DND-41 (cell line): ENCODE results near the gene ABHD5.

ENCODE experiments used
- ATAC-seq: fragments of 200-7000 bp; cut with Tn5 transposase; 3 replicates; pipeline ENCODE4 v1.9.1; 2021; ENCODE audit warnings: low read depth; ENCODE audit not compliant: insufficient read depth
- DNase-seq: peaks from one replicate; pipeline ENCODE4 v3.0.0-alpha.2; 2020
- H2AFZ ChIP-seq: 2 replicates; pipeline ENCODE4 v1.6.0; 2012; ENCODE audit warnings: low read depth, low read length
- H3K27ac ChIP-seq: 2 replicates; pipeline ENCODE4 v1.5.1; 2012; ENCODE audit warnings: low read length, inconsistent platforms
- H3K27me3 ChIP-seq: fragments of 200-600 bp; sonication (generic); 2 replicates; pipeline ENCODE4 v1.6.0; 2012; ENCODE audit warnings: low read length, mild to moderate bottlenecking, inconsistent platforms; ENCODE audit not compliant: insufficient read depth, poor library complexity
- H3K36me3 ChIP-seq: 2 replicates; pipeline ENCODE4 v1.5.1; 2012; ENCODE audit warnings: low read length, inconsistent platforms; ENCODE audit not compliant: insufficient read depth
- H3K4me1 ChIP-seq: 2 replicates; pipeline ENCODE4 v1.5.1; 2012; ENCODE audit warnings: mild to moderate bottlenecking, low read length; ENCODE audit not compliant: insufficient read depth
- H3K4me2 ChIP-seq: 2 replicates; pipeline ENCODE4 v1.6.0; 2012; ENCODE audit warnings: mild to moderate bottlenecking, moderate library complexity, low read length, inconsistent platforms; ENCODE audit not compliant: insufficient read depth
- H3K4me3 ChIP-seq, 2 experiments: fragments of 200-600 bp in 1 of 2; shearing (Covaris generic) in 1 of 2; 2 replicates each; pipeline ENCODE4 v1.5.1; 2012 to 2016; ENCODE audit warnings: inconsistent platforms in 2 of 2, low read length in 2 of 2, mild to moderate bottlenecking in 2 of 2, low read depth in 1 of 2, moderate library complexity in 1 of 2
- H3K79me2 ChIP-seq: 2 replicates; pipeline ENCODE4 v1.6.0; 2012; ENCODE audit warnings: low read length, inconsistent platforms; ENCODE audit not compliant: insufficient read depth
- H3K9ac ChIP-seq: 2 replicates; pipeline ENCODE4 v1.6.0; 2012; ENCODE audit warnings: low read depth, mild to moderate bottlenecking, inconsistent platforms, low read length, moderate library complexity
- H3K9me3 ChIP-seq: 2 replicates; pipeline ENCODE4 v1.5.1; 2012; ENCODE audit warnings: low read length, moderate library complexity, mild to moderate bottlenecking, inconsistent platforms; ENCODE audit not compliant: insufficient read depth, severe bottlenecking
- H4K20me1 ChIP-seq: 2 replicates; pipeline ENCODE4 v1.6.0; 2012; ENCODE audit warnings: low read length; ENCODE audit not compliant: insufficient read depth
- EZH2 ChIP-seq: IDR thresholded peaks from 3 replicates; pipeline ENCODE4 v1.6.1; 2012; ENCODE audit warnings: borderline replicate concordance, low read depth, mild to moderate bottlenecking, moderate library complexity, low read length, inconsistent platforms; ENCODE audit not compliant: severe bottlenecking
- TF ChIP-seq, protein P1 (sequence below): IDR thresholded peaks from 2 replicates; pipeline ENCODE4 v1.5.1; 2012; ENCODE audit warnings: borderline replicate concordance, low read length, moderate library complexity, mild to moderate bottlenecking; ENCODE audit not compliant: poor library complexity, severe bottlenecking; ENCODE audit errors: extremely low read depth

Gene ABHD5

DNA sequence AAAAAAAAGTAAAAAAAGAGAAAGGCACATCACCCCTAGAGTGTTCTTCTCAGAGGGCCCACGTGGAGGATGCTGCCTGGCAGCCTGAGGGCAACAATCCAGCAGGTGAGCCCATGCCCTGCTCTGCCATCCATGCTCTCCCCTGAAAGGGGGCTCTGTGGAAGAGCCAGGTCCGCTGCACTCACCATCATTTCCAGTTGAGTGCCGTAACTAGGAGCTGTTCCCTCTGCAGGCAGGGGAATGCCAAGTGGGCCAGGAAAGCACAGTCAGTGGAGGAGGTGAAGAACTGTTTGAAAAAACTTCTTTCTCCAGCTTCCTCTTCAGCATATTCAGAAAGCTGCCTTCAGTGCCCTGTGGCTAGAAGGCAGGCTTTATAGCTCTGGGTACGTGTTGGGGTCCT is 84.1 kb downstream of the ABHD5 start:
- Histone ChIP-seq H3K9ac (no peak overlapping the region), H2AFZ (no peak overlapping the region), H3K9me3 (no peaks in the 10 kb centered on the region), H3K4me3 (no peak overlapping the region), H3K4me1 (no peaks in the 10 kb centered on the region), H3K4me2 (no peak overlapping the region), H3K79me2 (no peaks in the 10 kb centered on the region), H3K36me3 (no peaks in the 10 kb centered on the region), H3K27me3 (peaks cover 3% of the 10 kb centered on the region), H3K27ac (no peak overlapping the region), H4K20me1 (no peaks in the 10 kb centered on the region)
- no peak for DNase-seq
- no peak for ATAC-seq
- TF ChIP-seq, protein P1, sequence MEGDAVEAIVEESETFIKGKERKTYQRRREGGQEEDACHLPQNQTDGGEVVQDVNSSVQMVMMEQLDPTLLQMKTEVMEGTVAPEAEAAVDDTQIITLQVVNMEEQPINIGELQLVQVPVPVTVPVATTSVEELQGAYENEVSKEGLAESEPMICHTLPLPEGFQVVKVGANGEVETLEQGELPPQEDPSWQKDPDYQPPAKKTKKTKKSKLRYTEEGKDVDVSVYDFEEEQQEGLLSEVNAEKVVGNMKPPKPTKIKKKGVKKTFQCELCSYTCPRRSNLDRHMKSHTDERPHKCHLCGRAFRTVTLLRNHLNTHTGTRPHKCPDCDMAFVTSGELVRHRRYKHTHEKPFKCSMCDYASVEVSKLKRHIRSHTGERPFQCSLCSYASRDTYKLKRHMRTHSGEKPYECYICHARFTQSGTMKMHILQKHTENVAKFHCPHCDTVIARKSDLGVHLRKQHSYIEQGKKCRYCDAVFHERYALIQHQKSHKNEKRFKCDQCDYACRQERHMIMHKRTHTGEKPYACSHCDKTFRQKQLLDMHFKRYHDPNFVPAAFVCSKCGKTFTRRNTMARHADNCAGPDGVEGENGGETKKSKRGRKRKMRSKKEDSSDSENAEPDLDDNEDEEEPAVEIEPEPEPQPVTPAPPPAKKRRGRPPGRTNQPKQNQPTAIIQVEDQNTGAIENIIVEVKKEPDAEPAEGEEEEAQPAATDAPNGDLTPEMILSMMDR = no peak
- TF ChIP-seq EZH2 = no peak

DNA sequence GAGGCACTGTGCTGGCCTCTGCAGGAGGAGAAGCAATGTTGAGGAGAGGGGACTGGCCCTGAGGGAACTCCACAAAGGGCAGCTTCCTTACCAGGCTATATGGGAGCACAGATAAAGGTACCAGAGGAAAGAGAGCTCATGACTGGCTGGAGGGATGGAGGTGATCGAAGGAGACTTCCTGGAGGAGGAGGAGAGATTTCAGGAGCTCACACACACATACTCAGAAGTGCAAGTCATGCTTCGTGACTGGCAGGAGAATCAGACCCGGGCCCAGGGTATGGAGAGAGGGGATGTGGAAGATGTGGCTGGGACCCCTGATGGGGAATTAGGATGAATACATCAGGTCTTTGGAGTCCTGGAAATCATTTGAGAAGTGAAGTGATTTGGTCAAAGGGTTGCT is 85.4 kb downstream of the ABHD5 start:
- TF ChIP-seq EZH2 = no peak
- TF ChIP-seq, protein P1 = no peak

DNA sequence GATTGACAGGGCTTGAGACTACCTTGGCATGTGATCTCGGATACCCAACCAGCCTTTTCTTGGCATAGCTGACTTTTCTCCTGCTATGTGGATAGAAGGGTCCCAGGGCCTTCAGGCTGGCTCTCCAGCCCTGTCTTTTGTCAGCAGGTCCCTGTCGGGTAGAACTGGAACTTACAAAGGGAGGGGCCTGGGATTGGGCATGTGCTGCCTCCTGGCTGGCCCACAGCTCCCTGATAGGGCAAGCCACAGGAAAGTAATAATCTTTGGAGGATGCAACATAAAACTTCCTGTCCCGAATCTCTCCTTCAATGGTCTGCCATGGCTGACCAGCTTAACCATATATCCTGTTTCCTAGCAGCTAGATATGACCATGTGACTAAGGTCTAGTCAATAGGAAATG is 89.1 kb downstream of the ABHD5 start:
- Histone ChIP-seq H3K4me1 (no peaks in the 10 kb centered on the region), H3K9me3 (no peaks in the 10 kb centered on the region), H3K9ac (no peak overlapping the region), H3K27me3 (no peaks in the 10 kb centered on the region), H3K4me3 (no peak overlapping the region), H3K79me2 (no peaks in the 10 kb centered on the region), H3K4me2 (no peak overlapping the region), H3K36me3 (no peaks in the 10 kb centered on the region), H3K27ac (no peak overlapping the region), H2AFZ (no peak overlapping the region), H4K20me1 (no peaks in the 10 kb centered on the region)
- DNase-seq (no peak), ATAC-seq (no peak)
- TF ChIP-seq, protein P1 = no peak
- no peak for TF ChIP-seq EZH2

More for the DNA sequence above, 85.4 kb downstream of the ABHD5 start:
- no peak overlapping the region for H3K4me3 ChIP-seq
- H3K27ac ChIP-seq = no peak overlapping the region
- ATAC-seq = no peak
- no peaks in the 10 kb centered on the region for H3K36me3 ChIP-seq
- no peak for DNase-seq
- H4K20me1 ChIP-seq = no peaks in the 10 kb centered on the region
- H2AFZ ChIP-seq = no peak overlapping the region
- H3K27me3 ChIP-seq = peaks cover 3% of the 10 kb centered on the region
- H3K4me2 ChIP-seq = no peak overlapping the region
- H3K79me2 ChIP-seq = no peaks in the 10 kb centered on the region
- no peaks in the 10 kb centered on the region for H3K4me1 ChIP-seq
- H3K9me3 ChIP-seq = no peaks in the 10 kb centered on the region
- H3K9ac ChIP-seq = no peak overlapping the region

DNA sequence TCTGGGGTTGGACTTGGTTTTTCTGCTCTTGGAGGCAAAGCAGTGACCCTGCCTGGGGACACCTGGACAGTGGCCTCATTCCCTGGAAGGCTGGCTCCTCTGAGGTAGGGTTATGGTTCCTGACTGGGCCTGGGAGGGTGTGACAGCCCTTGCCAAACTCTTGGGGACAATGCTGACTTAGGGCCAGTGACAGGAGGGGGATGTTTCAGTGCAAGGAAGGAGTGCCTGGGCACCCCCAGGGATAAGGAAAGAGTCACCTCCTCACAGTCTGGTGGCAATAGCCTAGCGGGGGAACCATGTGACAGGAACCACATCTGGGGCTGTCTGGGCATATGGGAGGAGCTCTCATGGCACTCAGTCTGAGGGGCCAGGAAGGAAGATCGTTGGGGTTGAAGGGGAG is 91.8 kb downstream of the ABHD5 start:
- Histone ChIP-seq H3K9ac (no peak overlapping the region), H3K79me2 (no peaks in the 10 kb centered on the region), H3K36me3 (no peaks in the 10 kb centered on the region), H3K9me3 (no peaks in the 10 kb centered on the region), H4K20me1 (no peaks in the 10 kb centered on the region), H3K4me3 (no peak overlapping the region), H3K27me3 (peaks cover 3% of the 10 kb centered on the region), H3K4me1 (no peaks in the 10 kb centered on the region), H3K4me2 (no peak overlapping the region), H2AFZ (no peak overlapping the region), H3K27ac (no peak overlapping the region)
- TF ChIP-seq, protein P1 = no peak
- TF ChIP-seq EZH2 = no peak
- DNase-seq = no peak
- peak; percentile 62; the same call in 1 of the 3 replicates for ATAC-seq
